SK-N-MC (cell line): ENCODE data around the gene PUS7.
"Not testable (repeated sequence)": the region's sequence is repeated elsewhere in the genome, so short reads cannot be mapped to it uniquely, and the experiment has no call there.

ENCODE experiments used
- EZH2 ChIP-seq: fragments of 200-600 bp; sonication (generic); IDR thresholded peaks from one replicate; pipeline ENCODE4 v1.6.1; 2017; ENCODE audit warnings: antibody characterized with exemption
- POLR2AphosphoS5 ChIP-seq: IDR thresholded peaks from 2 replicates; pipeline ENCODE4 v1.6.1; 2012; ENCODE audit warnings: mild to moderate bottlenecking, low read depth, low read length, borderline replicate concordance

DNA sequence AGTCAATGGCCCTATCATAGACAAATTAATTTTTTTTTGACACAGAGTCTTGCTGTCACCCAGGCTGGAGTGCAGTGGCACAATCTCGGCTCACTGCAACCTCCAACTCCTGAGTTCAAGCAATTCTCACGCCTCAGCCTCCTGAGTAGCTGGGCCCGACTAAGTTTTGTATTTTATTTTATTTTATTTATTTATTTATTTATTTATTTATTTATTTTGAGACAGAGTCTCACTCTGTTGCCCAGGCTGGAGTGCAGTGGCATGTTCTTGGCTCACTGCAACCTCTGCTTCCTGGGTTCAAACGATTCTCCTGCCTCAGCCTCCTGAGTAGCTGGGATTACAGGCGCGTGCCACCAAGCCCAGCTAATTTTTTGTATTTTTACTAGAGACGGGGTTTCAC is 6.5 kb downstream of the PUS7 start:
- TF ChIP-seq POLR2AphosphoS5, EZH2: not testable (repeated sequence)
